Upper lobe of right lung (tissue), 1 donor: ENCODE measurements around the gene C11orf71. TPM values are rescaled to one million over a fixed set of nuclear protein-coding genes. Genes with fewer than 3 reads are reported as not detected.
A peak's percentile ranks its signal among the peaks of the same experiment; 100 is the strongest.

ENCODE experiments used
- ATAC-seq: fragments of 200-7000 bp; cut with Tn5 transposase; one replicate; pipeline ENCODE4 v1.9.1; 2020; ENCODE audit warnings: mild to moderate bottlenecking, moderate library complexity
- DNase-seq: peaks from one replicate; pipeline ENCODE4 v3.0.0-alpha.2; 2020
- H3K27ac ChIP-seq: fragments of 200-600 bp; one replicate; pipeline ENCODE4 v1.8.0; 2022
- H3K27me3 ChIP-seq: fragments of 200-600 bp; one replicate; pipeline ENCODE4 v1.8.0; 2022; ENCODE audit warnings: mild to moderate bottlenecking
- H3K36me3 ChIP-seq: fragments of 200-600 bp; one replicate; pipeline ENCODE4 v1.8.0; 2022
- H3K4me1 ChIP-seq: fragments of 200-600 bp; one replicate; pipeline ENCODE4 v1.8.0; 2022
- H3K4me3 ChIP-seq: fragments of 200-600 bp; one replicate; pipeline ENCODE4 v1.8.0; 2022; ENCODE audit warnings: mild to moderate bottlenecking
- H3K9me3 ChIP-seq: fragments of 200-600 bp; one replicate; pipeline ENCODE4 v1.8.0; 2022
- CTCF ChIP-seq: fragments of 200-600 bp; IDR thresholded peaks from one replicate; pipeline ENCODE4 v1.8.0; 2022; ENCODE audit warnings: antibody characterized with exemption
- intact Hi-C: fragments of 100-400 bp; cut with DNase I; formaldehyde crosslinking; loops from one replicate; pipeline ENCODE4 v1.11.0; 2022
- total RNA-seq: library from RNA; stranded (reverse); fragmentation: NEBNext Ultra II Directional; extraction: Animal tissue kit (Norgen Biotek cat#: 25700); gene quantifications from one replicate; pipeline ENCODE4 v1.2.1, GENCODE V29; 2021
- donor health status: DM: no; HTN: yes; CAD: no; lungs with severe emphysema.

The C11orf71 gene
- total RNA-seq, 1 donor from 2014 or later, result 8.1 TPM

- intact Hi-C loops, result no loop called here
- Histone ChIP-seq H3K9me3 (no peaks in the 10 kb centered on the region), H3K27me3 (no peaks in the 10 kb centered on the region), H3K36me3 (peaks cover 24% of the 10 kb centered on the region), H3K4me1 (peaks cover 18% of the 10 kb centered on the region), H3K4me3 (no peak overlapping the region), H3K27ac (no peak overlapping the region)
- ATAC-seq (no peak), DNase-seq (no peak)
- no peak for TF ChIP-seq CTCF
These were observed 42.2 kb upstream of the C11orf71 start for GRCh38 chr11:114442536-114442935.

- no peak for TF ChIP-seq CTCF
- Histone ChIP-seq H3K4me1 (peaks cover 18% of the 10 kb centered on the region), H3K27ac (no peak overlapping the region), H3K4me3 (no peak overlapping the region), H3K36me3 (peaks cover 23% of the 10 kb centered on the region), H3K27me3 (no peaks in the 10 kb centered on the region), H3K9me3 (no peaks in the 10 kb centered on the region)
- DNase-seq, result no peak
- no peak for ATAC-seq
- intact Hi-C loops, result no loop called here
These were observed 41.6 kb upstream of the C11orf71 start for GRCh38 chr11:114441921-114442320.

GRCh38 chr11:114440971-114441763, 40.9 kb upstream of the C11orf71 start:
- H3K4me3 ChIP-seq, result no peak overlapping the region
- TF ChIP-seq CTCF, result no peak
- no peak for DNase-seq

GRCh38 chr11:114440121-114440860, 40.0 kb upstream of the C11orf71 start:
- TF ChIP-seq CTCF, result no peak
- H3K9me3 ChIP-seq, result no peaks in the 10 kb centered on the region
- no peaks in the 10 kb centered on the region for H3K27me3 ChIP-seq
- peaks cover 11% of the 10 kb centered on the region for H3K36me3 ChIP-seq
- DNase-seq (no peak), ATAC-seq (no peak)
- intact Hi-C loops, result no loop called here
- peak overlapping the region; percentile 85 for H3K4me3 ChIP-seq
- H3K27ac ChIP-seq, result peak overlapping the region; percentile 88
- peaks cover 18% of the 10 kb centered on the region for H3K4me1 ChIP-seq

More at GRCh38 chr11:114440971-114441763, 40.9 kb upstream of the C11orf71 start:
- intact Hi-C loops, result no loop called here
- Histone ChIP-seq H3K27ac (peak overlapping the region; percentile 88), H3K9me3 (no peaks in the 10 kb centered on the region), H3K4me1 (peaks cover 18% of the 10 kb centered on the region), H3K27me3 (no peaks in the 10 kb centered on the region), H3K36me3 (peaks cover 17% of the 10 kb centered on the region)
- no peak for ATAC-seq

GRCh38 chr11:114439229-114440120, 39.2 kb upstream of the C11orf71 start, which contains the start of gene REXO2:
Gene REXO2, plus strand, starts transcription at chr11:114439467. Its CDS starts 62 bp downstream, at chr11:114439529.
- H3K4me3 ChIP-seq, result peak within 1 kb of the TSS; percentile 85
- TF ChIP-seq CTCF, result peak; percentile 40

More at GRCh38 chr11:114439229-114440120, 39.2 kb upstream of the C11orf71 start, which contains the start of gene REXO2:
- peaks cover 18% of the 10 kb centered on the region for H3K4me1 ChIP-seq
- intact Hi-C loops, result no loop called here
- DNase-seq (peak; percentile 98), ATAC-seq (peak; percentile 99)
- peaks cover 5% of the 10 kb centered on the region for H3K36me3 ChIP-seq
- no peaks in the 10 kb centered on the region for H3K9me3 ChIP-seq
- H3K27ac ChIP-seq, result peak within 1 kb of the TSS; percentile 88
- H3K27me3 ChIP-seq, result no peaks in the 10 kb centered on the region
